ENCODE data around the gene FAM181B. TPM values are rescaled to one million over a fixed set of nuclear protein-coding genes. Genes with fewer than 3 reads are reported as not detected.

Gene FAM181B
- polyA plus RNA-seq, 3 donors from 2014 or later, result not detected

- H3K4me1 Mint-ChIP-seq, result peaks cover 0 to 3% of the 10 kb centered on the region in 2 donors
- H3K36me3 Mint-ChIP-seq, result no peaks in the 10 kb centered on the region
- no peak overlapping the region for H3K4me3 Mint-ChIP-seq
- peaks cover 2 to 6% (median 3%) of the 10 kb centered on the region in 3 donors for H3K27me3 Mint-ChIP-seq (ENCODE audit: low read depth in 3 of 3)
- H3K9me3 Mint-ChIP-seq, result peaks cover 0 to 3% (median 0%) of the 10 kb centered on the region in 6 donors
- no peak overlapping the region for H3K27ac Mint-ChIP-seq
- DNase-seq, result no peak
Measured at GRCh38 chr11:82756765-82757639, 23.3 kb upstream of the FAM181B start.

- DNase-seq, result no peak
- Mint-ChIP-seq H3K4me1 (peaks cover 16% of the 10 kb centered on the region in 2 donors), H3K4me3 (no peak overlapping the region), H3K27ac (no peak overlapping the region), H3K9me3 (peaks cover 0 to 3% (median 0%) of the 10 kb centered on the region in 6 donors), H3K27me3 (ENCODE audit: low read depth in 3 of 3) (peaks cover 1 to 6% (median 3%) of the 10 kb centered on the region in 3 donors), H3K36me3 (no peaks in the 10 kb centered on the region)
Measured at GRCh38 chr11:82754410-82754809, 20.7 kb upstream of the FAM181B start.

DNA sequence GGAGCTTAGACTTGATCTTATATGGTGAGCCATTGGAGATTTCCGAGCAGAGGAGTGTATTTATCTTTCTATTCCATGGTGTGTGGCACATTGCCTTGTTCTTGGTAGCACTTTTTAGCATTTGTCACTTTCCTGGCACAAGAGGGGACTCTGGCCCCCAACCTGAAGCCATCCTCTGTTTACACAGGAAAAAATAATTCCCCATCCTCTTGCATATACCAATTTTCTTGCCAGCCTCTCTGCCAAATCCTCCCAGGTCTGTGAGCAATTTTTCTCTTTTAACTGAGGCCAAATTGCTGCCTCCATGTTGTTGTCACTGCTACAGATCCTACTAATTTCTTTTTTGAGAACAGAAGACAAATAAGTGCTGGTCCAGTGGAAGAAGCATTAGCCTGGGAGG, 20.3 kb upstream of the FAM181B start:
- Mint-ChIP-seq H3K27ac (no peak overlapping the region), H3K36me3 (no peaks in the 10 kb centered on the region), H3K4me3 (no peak overlapping the region)

GRCh38 chr11:82752801-82753200, 19.1 kb upstream of the FAM181B start:
- DNase-seq, result no peak
- H3K4me3 Mint-ChIP-seq, result no peak overlapping the region
- peaks cover 2 to 4% (median 3%) of the 10 kb centered on the region in 3 donors for H3K27me3 Mint-ChIP-seq (ENCODE audit: low read depth in 3 of 3)
- H3K4me1 Mint-ChIP-seq, result peaks cover 14 to 16% of the 10 kb centered on the region in 2 donors
- H3K27ac Mint-ChIP-seq, result no peak overlapping the region
- H3K9me3 Mint-ChIP-seq, result no peaks in the 10 kb centered on the region
- no peaks in the 10 kb centered on the region for H3K36me3 Mint-ChIP-seq

More for the DNA sequence above, 20.3 kb upstream of the FAM181B start:
- Mint-ChIP-seq H3K4me1 (peaks cover 16% of the 10 kb centered on the region in 2 donors), H3K9me3 (no peaks in the 10 kb centered on the region), H3K27me3 (ENCODE audit: low read depth in 3 of 3) (peaks cover 1 to 3% (median 2%) of the 10 kb centered on the region in 3 donors)
- no peak for DNase-seq

GRCh38 chr11:82750643-82751139, 17.0 kb upstream of the FAM181B start:
- H3K4me3 Mint-ChIP-seq, result peak overlapping the region in 2 of 5 donors; percentile 19 to 39
- H3K36me3 Mint-ChIP-seq, result no peaks in the 10 kb centered on the region
- no peak for DNase-seq
- peaks cover 13 to 16% of the 10 kb centered on the region in 2 donors for H3K4me1 Mint-ChIP-seq
- peak overlapping the region in 1 of 6 donors; percentile 41 for H3K27ac Mint-ChIP-seq
- H3K27me3 Mint-ChIP-seq (ENCODE audit: low read depth in 3 of 3), result peaks cover 2 to 5% (median 4%) of the 10 kb centered on the region in 3 donors
- no peaks in the 10 kb centered on the region for H3K9me3 Mint-ChIP-seq

DNA sequence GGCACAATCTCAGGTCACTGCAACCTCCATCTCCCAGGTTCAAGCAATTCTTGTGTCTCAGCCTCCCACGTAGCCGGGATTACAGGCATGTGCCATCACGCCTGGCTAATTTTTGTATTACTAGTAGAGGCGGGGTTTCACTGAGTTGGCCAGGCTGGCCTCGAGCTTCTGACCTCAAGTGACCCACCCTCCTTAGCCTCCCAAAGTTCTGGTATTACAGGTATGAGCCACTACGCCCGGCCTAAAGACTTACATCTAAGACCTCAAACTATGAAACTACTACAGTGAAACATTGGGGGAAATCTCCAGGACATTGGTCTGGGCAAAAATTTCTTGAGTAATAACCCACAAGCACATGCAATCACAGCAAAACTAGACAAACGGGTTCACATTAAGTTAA, 13.8 kb upstream of the FAM181B start:
- peaks cover 0 to 4% (median 0%) of the 10 kb centered on the region in 6 donors for H3K9me3 Mint-ChIP-seq
- no peak for DNase-seq
- H3K36me3 Mint-ChIP-seq, result no peaks in the 10 kb centered on the region
- H3K4me1 Mint-ChIP-seq, result peaks cover 13 to 16% of the 10 kb centered on the region in 2 donors
- no peak overlapping the region for H3K27ac Mint-ChIP-seq
- H3K27me3 Mint-ChIP-seq (ENCODE audit: low read depth in 3 of 3), result peaks cover 2 to 5% (median 4%) of the 10 kb centered on the region in 3 donors
- no peak overlapping the region for H3K4me3 Mint-ChIP-seq

DNA sequence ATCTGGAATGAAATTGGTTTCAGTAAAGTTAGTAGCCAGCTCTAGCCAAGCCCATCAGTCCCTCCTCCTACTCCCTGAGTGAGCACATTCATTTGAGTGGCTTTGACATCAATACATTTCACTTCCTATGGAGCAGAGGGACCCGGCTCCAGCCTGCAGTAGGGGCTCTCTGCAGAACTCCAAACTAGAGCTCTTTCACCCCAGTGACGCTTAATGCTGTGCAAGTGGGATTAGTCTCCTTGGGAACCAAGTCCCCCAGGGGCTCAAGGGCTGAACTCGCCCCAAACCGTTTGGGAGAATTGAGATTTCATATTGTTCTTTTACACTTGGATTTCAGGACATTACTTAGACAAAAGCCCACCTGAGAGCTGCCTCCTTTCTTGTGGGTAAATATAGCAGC, 4.4 kb upstream of the FAM181B start:
- Mint-ChIP-seq H3K27ac (no peak overlapping the region), H3K9me3 (peaks cover 0 to 7% (median 2%) of the 10 kb centered on the region in 6 donors)

DNA sequence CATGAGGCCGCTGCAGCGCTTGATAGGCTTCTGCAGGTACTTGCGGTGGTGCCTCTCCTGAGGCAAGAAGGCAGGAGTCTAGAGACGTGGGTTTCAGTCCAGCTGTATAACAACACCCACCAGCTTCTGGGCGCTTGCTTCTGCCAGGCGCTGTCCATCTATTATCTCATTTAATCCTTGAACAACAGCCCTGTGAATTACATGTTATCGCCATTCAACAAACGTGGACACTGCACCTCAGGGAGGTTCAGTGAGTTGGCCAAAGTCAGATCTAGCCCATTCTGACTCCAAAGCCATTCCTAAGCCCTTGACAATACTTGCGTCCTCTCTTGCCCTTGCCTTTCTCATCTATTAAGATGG, 436 bp upstream of the FAM181B start:
- peaks cover 0 to 18% of the 10 kb centered on the region in 2 donors for H3K4me1 Mint-ChIP-seq

More for the DNA sequence above, 4.4 kb upstream of the FAM181B start:
- Mint-ChIP-seq H3K4me1 (peaks cover 0 to 11% of the 10 kb centered on the region in 2 donors), H3K4me3 (no peak overlapping the region), H3K27me3 (ENCODE audit: low read depth in 3 of 3) (peaks cover 9 to 24% (median 15%) of the 10 kb centered on the region in 3 donors), H3K36me3 (peaks cover 0 to 4% (median 0%) of the 10 kb centered on the region in 3 donors)
- no peak for DNase-seq

GRCh38 chr11:82732734-82733443, 775 bp downstream of the FAM181B start:
- no peak for DNase-seq
- no peak overlapping the region for H3K27ac Mint-ChIP-seq
- H3K4me1 Mint-ChIP-seq, result peaks cover 0 to 18% of the 10 kb centered on the region in 2 donors
- peak overlapping the region in 1 of 5 donors; percentile 36 for H3K4me3 Mint-ChIP-seq
- peaks cover 9 to 44% (median 23%) of the 10 kb centered on the region in 3 donors for H3K27me3 Mint-ChIP-seq (ENCODE audit: low read depth in 3 of 3)
- peaks cover 0 to 8% (median 0%) of the 10 kb centered on the region in 3 donors for H3K36me3 Mint-ChIP-seq
- peaks cover 0 to 11% (median 3%) of the 10 kb centered on the region in 6 donors for H3K9me3 Mint-ChIP-seq

More for the DNA sequence above, 436 bp upstream of the FAM181B start:
- Mint-ChIP-seq H3K9me3 (peaks cover 0 to 11% (median under 1%) of the 10 kb centered on the region in 6 donors), H3K4me3 (peak overlapping the region in 4 of 5 donors; percentile 54 to 63 (median 59)), H3K27ac (no peak overlapping the region), H3K36me3 (peaks cover 0 to 8% (median 0%) of the 10 kb centered on the region in 3 donors), H3K27me3 (ENCODE audit: low read depth in 3 of 3) (peaks cover 10 to 41% (median 23%) of the 10 kb centered on the region in 3 donors)
- DNase-seq, result no peak

DNA sequence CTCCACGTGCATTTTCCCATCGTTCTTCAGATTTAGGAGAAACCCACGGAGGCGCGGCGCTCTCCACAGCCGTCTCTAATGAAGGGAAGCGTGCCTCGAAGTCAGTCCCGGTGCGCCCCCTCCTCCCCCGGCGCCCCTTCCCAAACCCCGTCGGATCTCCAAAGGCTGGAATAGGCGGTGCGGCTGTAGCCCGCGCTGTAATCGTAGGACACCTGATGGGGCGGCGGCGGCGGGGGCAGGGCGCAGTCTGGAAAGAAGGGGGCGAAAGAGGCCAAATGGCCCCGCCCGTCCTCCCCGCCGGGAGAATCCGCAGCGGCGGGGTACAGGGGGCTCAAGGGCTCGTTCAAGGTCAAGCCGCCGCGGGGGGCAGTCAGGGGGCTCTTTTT, 1.3 kb downstream of the FAM181B start:
- H3K4me1 Mint-ChIP-seq, result peaks cover 0 to 18% of the 10 kb centered on the region in 2 donors
- H3K9me3 Mint-ChIP-seq, result peaks cover 0 to 11% (median 3%) of the 10 kb centered on the region in 6 donors
- H3K4me3 Mint-ChIP-seq, result peak overlapping the region in 2 of 5 donors; percentile 5 to 9
- H3K27ac Mint-ChIP-seq, result no peak overlapping the region
- H3K27me3 Mint-ChIP-seq (ENCODE audit: low read depth in 3 of 3), result peaks cover 9 to 45% (median 23%) of the 10 kb centered on the region in 3 donors
- peaks cover 0 to 8% (median 0%) of the 10 kb centered on the region in 3 donors for H3K36me3 Mint-ChIP-seq
- no peak for DNase-seq

GRCh38 chr11:82731691-82732277, 1.9 kb downstream of the FAM181B start:
- H3K4me1 Mint-ChIP-seq, result peaks cover 0 to 18% of the 10 kb centered on the region in 2 donors
- peaks cover 9 to 45% (median 23%) of the 10 kb centered on the region in 3 donors for H3K27me3 Mint-ChIP-seq (ENCODE audit: low read depth in 3 of 3)
- H3K36me3 Mint-ChIP-seq, result peaks cover 0 to 8% (median 0%) of the 10 kb centered on the region in 3 donors
- DNase-seq, result no peak
- H3K27ac Mint-ChIP-seq, result no peak overlapping the region
- H3K4me3 Mint-ChIP-seq, result peak overlapping the region in 4 of 5 donors; percentile 0 to 54 (median 28)
- peaks cover 0 to 11% (median 4%) of the 10 kb centered on the region in 6 donors for H3K9me3 Mint-ChIP-seq

- peaks cover 0 to 10% (median 4%) of the 10 kb centered on the region in 6 donors for H3K9me3 Mint-ChIP-seq
- no peak overlapping the region for H3K4me3 Mint-ChIP-seq
- H3K4me1 Mint-ChIP-seq, result peaks cover 0 to 18% of the 10 kb centered on the region in 2 donors
- H3K36me3 Mint-ChIP-seq, result peaks cover 0 to 8% (median 0%) of the 10 kb centered on the region in 3 donors
- no peak for DNase-seq
- H3K27me3 Mint-ChIP-seq (ENCODE audit: low read depth in 3 of 3), result peaks cover 4 to 39% (median 16%) of the 10 kb centered on the region in 3 donors
- no peak overlapping the region for H3K27ac Mint-ChIP-seq
Measured at GRCh38 chr11:82730754-82731153, 2.9 kb downstream of the FAM181B start.

DNA sequence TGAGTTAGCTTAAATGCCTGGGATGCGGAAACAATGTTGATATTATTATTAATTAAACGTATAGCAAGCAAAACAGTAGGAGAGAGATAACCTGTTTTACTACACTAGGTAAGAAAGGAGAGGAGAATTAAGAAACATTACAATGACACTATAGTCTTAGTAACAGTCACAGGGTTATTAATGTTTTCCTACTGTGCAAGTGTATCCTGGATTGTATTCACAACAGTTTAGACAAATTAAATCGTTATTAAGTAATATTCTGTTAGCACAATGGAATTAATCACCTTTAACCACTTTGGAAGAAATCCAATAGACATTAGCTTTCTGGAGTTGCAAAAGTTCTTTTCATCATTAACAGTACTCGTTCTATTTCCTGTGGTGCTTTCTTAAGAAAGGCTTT, 3.4 kb downstream of the FAM181B start:
- no peak for DNase-seq
- Mint-ChIP-seq H3K4me1 (peaks cover 0 to 18% of the 10 kb centered on the region in 2 donors), H3K27me3 (ENCODE audit: low read depth in 3 of 3) (peaks cover 4 to 37% (median 14%) of the 10 kb centered on the region in 3 donors), H3K27ac (no peak overlapping the region), H3K9me3 (peaks cover 0 to 6% (median 4%) of the 10 kb centered on the region in 6 donors), H3K36me3 (peaks cover 0 to 8% (median 0%) of the 10 kb centered on the region in 3 donors), H3K4me3 (no peak overlapping the region)

Data from immature natural killer cell (primary cell).